ENCODE results near the gene ADD1.

The ADD1 gene

DNA sequence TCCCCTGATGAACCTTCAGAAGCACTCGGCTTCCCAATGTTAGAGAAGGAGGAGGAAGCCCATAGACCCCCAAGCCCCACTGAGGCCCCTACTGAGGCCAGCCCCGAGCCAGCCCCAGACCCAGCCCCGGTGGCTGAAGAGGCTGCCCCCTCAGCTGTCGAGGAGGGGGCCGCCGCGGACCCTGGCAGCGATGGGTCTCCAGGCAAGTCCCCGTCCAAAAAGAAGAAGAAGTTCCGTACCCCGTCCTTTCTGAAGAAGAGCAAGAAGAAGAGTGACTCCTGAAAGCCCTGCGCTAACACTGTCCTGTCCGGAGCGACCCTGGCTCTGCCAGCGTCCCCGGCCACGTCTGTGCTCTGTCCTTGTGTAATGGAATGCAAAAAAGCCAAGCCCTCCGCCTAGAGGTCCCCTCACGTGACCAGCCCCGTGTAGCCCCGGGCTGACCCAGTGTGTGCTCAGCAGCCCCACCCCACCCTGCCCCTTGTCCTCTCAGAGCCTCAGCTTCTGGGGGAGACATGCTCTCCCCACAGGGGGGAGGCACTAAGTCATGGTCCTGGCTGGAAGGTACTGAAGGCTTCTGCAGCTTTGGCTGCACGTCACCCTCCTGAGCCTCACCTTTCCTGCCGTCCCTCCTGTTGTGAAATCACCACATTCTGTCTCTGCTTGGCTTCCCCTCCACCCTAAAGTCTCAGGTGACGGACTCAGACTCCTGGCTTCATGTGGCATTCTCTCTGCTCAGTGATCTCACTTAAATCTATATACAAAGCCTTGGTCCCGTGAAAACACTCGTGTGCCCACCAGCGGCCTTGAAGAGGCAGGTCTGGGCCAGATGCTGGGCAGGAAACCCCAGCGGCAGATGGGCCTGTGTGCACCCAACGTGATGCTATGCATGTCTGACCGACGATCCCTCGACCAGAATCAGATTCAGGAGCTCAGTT lies 84.9 kb downstream of the ADD1 start:
- intact Hi-C loops (cut with DNase I) = loop anchor here (2.0 kb wide), 1 partner anchor 86 kb away; the partner anchor contains the start of gene ADD1
- DNase-seq = peak in 2 of 10 donors; percentile 58 to 68

DNA sequence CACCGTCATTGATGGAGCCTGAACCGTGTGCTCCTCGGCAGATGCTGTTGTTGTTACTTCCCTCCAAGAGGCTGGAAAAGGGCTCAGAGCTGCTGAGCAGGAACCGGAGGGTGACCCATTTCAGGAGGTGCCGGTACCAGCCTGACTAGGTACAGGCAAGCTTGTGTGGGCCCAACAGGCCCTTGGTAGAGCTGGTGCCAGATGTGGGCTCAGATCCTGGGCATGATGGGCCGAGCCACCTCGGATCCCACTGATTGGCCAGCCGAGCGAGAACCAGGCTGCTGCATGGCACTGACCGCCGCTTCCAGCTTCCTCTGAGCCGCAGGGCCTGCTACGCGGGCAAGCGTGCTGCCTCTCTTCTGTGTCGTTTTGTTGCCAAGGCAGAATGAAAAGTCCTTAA lies 85.8 kb downstream of the ADD1 start:
- intact Hi-C loops (cut with DNase I) = loop anchor here (2.0 kb wide), 1 partner anchor 87 kb away; the partner anchor contains the start of gene ADD1
- DNase-seq = peak in 3 of 10 donors; percentile 29 to 82 (median 75)

DNA sequence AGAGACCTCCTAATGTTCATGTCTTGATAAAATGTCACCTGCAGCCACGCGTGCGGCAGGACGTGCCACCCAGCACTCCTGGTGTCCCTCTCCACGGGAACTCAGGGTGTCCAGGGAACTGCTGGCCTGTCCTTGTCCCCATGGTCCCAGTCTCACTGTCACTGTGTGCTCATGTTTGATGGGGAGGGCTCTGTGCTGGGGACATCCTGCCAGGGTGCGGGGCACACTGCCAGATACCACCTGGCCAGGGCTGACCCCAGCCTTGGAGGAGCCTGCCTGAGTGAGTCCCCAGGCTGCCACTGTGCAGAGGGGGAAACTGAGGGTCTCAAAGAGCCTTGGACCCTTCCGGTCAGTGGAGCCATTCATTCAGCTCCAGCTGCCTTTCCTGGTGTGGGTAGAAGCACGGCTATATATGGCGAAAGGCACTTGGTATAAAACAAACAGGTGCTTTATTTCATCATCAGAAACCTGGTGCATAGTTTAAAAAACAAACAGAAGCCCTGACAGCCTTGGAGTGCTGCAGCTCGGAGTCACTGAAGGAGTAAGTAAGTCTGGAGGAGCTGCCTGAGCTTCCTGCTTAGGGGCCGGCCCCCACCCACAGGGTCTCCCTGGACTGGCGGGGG lies 86.6 kb downstream of the ADD1 start:
- intact Hi-C loops (cut with DNase I) = loop anchor here (10.0 kb wide), 1 partner anchor 165 kb away; no protein-coding TSS in a partner anchor
- peak in 3 of 10 donors; percentile 7 to 72 (median 67) for DNase-seq

DNA sequence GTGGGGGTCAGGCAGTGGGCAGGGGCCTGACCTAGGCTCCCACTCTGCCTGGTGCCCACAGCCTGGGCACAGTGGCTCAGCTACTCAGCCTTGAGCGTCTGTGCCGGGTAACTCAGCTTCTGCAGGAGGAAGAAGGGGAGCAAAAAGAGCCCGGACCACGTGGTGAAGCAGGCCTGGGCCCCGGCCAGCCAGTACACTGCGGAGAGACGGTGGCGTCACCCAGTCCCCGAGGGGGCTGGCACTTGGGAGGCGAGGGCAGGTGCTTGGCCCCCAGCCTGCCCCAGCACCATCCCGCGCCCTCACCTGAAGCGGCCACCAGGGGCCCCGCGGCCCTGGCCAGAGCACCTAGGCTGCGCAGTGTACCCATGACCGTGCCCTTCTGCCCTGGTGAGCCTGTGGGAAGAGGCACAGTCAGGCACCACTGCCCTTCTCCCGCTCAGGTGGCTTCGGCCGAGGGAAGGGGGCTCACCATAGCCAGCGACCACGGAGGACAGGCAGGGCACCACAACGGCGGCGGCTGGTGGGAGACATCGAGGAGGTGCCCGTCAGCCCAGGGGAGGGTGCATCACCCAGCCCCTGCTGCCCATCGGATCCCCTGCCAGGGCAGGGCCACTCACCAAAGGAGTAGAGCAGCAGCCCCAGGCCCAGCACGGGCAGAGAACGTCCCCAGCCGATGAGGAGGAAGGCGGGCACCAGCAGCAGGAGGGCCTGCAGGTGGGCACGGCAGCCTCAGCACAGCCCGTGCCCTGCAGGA lies 87.3 kb downstream of the ADD1 start:
- intact Hi-C loops (cut with DNase I) = loop anchor here (10.0 kb wide), 1 partner anchor 166 kb away; no protein-coding TSS in a partner anchor
- DNase-seq = peak; percentile 54 to 95 (median 70)

DNA sequence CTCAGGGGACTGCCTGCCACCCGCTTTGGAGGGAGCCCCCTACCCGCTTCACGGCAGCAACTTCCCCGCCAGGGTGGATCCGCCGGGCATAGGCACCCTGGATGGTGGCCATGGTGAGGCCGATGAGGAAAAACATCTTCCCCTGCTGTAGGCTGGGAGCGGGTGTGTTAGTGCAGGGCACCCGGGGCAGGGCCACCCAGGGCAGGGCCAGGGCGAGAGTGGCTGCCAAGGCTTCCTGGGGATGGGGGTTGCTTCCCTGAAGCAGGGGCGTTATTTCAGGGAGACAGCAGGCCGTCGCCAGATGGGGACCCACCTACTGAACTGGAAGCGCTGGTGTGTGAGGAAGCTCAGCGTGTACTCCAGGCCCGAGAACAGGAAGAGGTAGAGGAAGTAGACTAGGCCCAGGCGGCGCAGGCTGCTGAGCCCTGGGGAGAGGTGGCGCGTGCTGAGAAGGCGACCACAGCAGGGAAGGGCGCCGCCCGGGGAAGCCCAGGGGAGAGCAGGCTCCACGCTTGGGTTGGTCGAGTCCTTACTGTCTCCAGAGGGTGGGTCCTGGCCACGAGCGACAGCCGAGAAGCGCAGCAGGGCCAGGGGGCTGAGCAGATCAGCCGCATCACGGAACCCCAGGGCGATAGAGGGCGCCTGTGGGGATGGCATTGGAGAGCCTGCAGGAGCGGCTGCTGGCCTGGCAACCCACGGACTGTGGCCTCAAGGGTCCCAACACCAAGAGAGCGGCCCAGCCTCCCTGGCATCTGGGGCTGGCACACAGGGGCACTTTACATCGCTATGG lies 88.1 kb downstream of the ADD1 start:
- intact Hi-C loops (cut with DNase I) = loop anchor here (10.0 kb wide), 1 partner anchor 167 kb away; no protein-coding TSS in a partner anchor
- DNase-seq = peak in 4 of 10 donors; percentile 26 to 91 (median 72)

DNA sequence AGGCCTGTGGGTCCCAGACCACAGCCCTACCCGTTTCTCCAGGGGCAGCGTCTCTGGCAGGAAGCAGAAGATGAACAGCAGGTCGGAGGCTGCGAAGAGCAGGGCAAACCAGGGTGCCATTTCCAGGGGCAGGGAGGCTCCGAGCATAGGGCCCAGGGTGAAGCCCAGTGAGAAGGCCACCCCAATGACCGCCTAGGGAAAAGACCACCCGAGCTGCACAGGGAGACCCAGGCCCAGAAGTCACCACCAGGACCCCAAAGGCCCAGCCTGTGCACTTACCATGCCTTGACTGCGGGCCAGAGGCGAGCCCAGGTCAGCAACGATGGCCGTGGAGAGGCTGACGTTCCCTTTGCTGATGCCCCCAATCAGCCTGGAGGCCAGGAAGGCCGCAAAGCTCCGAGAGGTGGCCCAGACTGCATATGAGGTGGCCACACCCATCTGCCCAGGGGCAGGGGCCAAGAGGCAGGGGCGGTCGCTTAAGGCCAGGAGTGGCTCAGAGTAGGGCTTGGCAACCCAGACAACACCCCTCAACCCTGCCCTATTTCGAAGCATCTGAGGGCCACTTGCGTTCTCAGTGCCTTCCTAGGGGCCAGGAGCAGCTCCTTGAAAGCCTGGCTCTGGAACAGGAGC lies 88.8 kb downstream of the ADD1 start:
- intact Hi-C loops (cut with DNase I) = loop anchor here (10.0 kb wide), 1 partner anchor 168 kb away; no protein-coding TSS in a partner anchor
- DNase-seq = peak in 4 of 10 donors; percentile 14 to 76 (median 68)

DNA sequence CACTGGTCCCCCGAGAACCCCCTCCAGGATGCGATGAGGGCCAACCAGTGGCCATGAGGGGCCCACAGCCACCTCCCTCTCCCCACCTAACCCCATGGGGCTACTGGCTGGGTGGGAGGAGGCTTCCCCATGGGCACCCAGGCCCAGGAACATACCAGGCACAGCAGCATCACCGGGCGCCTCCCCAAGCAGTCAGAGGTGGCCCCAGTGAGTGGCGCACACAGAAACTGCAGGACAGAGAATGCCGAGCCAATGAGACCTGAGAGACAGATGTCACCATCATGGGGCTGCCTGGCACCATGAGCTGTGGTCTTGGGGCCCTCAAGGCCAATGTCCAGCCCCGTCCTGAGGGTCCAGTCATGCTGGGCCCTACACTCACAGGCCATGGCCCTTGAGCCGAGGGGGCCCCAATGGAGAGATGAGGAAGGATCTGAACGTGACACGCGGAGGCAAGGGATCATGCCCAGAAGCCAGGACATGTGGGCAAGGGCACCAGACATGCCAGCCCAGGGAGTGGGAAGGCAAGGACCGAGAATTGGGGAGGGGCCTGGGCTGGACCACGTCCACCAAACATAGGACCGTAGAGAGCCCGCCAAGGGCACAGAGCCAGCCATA lies 89.4 kb downstream of the ADD1 start:
- peak in 2 of 10 donors; percentile 74 to 79 for DNase-seq
- intact Hi-C loops (cut with DNase I) = loop anchor here (10.0 kb wide), 1 partner anchor 168 kb away; no protein-coding TSS in a partner anchor

DNA sequence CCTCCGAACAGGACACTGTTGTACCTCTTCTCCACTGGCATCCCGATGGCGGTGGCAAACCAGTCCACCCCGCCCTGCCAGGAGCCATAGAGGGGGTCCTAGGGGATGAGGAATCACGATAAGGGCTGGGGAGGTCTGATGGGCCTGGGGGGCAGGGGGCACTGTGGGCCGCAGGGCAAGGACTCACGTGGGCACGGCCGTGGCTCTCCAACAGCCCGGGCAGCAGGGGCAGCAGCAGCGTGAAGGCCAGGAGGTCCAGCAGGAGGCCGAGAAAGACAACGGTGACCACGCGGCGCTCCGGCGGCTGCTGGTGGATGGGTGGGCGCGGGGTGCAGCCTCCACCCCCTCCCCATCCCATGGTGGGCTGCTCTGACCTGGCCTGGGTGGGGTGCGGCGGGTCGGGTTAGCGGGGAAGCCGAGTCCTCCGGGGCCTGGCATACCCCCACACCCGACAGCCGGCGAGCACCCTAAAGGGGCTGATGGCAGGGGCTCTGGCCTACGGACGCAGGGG lies 90.0 kb downstream of the ADD1 start:
- DNase-seq = peak in 3 of 10 donors; percentile 69 to 78 (median 70)
- intact Hi-C loops (cut with DNase I) = loop anchor here (10.0 kb wide), 1 partner anchor 169 kb away; no protein-coding TSS in a partner anchor

DNA sequence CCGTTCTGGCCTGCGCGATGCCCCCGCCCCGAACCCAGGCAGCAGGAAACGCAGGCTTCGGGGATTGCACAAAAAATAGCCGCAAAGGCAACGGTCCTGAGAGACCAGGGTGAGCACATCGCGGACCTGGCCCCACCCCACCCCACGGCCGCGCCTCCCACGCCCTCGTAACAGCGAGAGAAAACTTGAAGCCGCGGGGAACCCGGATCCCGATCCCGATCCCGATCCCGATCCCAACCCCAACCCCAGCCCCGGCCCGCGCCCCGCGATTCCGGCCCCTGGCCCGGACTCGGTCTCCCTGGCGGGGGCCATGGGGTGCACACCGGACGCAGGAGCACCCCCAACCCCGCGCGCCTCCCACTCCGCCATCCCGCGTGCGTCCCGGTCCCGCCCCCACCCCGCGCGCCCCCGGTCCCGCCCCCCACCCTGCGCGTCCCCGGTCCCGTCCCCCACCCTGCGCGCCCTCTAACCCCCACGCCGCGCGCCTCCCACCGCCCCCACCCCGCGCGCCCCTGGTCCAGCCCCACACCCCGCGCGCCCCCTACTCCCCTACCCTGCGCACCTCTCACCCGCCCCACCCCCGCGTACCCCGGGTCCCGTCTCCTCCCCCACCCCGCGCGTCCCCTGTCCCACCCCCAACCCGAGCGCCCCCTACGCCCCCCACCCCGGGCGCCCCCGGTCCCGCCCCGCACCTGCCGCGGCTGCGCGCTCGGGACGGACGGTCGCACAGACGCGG lies 90.6 kb downstream of the ADD1 start:
- DNase-seq = peak in 3 of 10 donors; percentile 74 to 85 (median 80)
- intact Hi-C loops (cut with DNase I) = loop anchor here (10.0 kb wide), 1 partner anchor 169 kb away; no protein-coding TSS in a partner anchor

DNA sequence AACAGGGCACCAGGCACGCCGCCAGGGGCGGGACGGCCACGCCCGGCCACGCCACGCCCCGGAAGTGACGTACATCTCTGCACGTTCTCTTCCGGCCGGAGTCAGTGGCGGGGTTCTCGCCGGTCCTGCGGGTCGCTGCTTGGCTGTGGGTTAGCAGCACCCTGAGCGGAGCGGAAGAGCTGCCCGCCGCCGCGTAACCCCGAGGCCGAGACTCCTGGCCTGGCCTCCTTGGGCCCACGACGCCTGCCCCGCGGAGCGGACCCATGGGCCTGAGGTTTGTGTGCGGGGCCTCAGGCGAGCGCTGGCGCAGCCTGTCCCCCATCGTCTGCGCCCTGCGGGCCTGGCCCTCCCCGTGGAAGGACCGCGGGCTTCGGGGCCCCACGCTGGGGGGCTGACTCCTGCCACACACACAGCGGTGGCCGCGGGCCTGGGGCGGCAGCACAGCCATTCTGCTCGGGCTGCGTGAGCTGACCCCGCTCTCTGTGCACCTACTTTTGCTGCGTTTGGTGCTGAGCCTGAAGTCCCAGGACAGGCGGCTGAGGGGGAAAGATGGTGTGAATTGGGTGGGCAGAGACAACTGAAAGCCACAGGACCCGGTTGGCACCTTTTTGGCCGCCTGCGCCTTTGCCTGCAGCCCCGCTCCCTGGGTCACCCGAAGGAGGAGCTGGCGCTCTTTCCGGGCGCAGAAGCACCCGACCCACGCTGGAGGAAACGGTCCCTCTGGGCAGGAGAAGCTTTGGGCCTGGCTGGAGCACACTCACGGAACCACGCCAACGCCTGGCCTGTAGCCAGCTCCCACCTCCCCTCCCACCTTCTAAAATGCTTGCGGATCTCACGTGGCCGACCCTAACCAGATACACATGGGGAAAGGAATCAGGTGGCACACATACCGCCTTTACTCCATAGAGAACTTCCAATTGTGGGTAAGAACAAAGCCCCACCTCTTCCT lies 91.4 kb downstream of the ADD1 start:
- intact Hi-C loops (cut with DNase I) = loop anchor here (10.0 kb wide), 1 partner anchor 170 kb away; no protein-coding TSS in a partner anchor
- DNase-seq = peak; percentile 81 to 98 (median 90)

DNA sequence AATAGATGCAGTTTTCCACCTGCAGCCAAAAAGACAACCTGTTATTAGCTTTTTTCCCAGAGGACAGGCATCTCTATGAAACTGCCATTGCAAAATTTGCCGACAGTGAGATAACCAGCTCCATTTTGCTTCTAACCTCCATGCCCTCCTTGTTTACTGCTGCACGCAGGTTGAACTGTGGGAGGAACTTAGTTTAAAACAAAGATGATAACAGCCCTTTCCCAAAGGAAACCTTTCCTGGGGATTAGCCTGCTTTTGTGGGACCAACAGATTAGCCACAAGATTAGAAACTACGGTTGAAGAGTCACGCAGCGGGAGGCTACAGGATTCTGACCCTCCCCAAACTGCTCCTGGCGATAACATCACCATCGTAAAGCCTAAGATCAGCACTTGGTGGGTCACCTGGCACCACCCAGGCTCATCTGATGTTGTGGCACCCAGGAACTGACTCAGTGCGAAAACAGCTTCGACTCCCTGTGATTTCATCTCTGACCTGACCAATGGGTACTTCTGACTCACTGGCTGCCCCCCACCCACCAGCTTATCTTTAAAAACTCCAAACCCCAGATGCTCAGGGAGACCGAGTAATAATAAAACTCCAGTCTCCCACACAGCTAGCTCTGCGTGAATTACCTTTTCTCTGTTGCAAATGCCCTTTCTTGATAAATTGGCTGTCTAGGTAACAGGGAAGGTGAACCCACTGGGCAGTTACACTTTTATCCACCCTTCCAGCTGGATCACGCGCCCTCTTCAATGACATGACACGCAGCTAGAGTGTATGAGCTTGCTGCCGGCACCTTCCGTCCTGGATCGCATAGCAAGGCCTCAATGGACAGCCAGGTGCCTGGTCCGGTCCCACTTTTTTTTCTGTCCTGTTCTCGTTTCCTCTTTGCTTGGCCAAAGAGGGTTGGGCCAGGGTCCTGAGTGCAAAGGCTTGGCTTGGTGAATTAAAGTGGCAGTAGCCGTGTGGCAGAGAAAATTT lies 92.4 kb downstream of the ADD1 start:
- intact Hi-C loops (cut with DNase I) = loop anchor here (10.0 kb wide), 1 partner anchor 171 kb away; no protein-coding TSS in a partner anchor
- DNase-seq = peak in 3 of 10 donors; percentile 15 to 60 (median 57)

DNA sequence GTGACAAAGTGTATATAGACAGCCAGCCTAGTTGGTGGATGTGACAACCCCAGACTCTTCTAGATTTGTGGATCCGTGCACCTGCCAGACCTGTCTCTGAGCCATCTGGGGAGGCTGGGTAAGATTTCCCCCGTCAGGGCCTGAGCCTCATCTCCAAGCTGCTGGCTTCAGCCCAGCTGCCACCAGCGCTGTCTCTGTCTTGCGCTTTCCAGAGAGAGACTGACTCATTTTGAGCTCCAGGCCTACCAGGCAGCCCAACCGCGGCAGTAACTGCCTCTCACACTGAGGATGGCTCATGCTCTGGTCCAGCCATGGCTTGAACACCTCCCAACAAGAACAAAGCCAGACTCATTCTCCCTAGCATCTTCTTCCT lies 93.1 kb downstream of the ADD1 start:
- intact Hi-C loops (cut with DNase I) = loop anchor here (10.0 kb wide), 1 partner anchor 172 kb away; no protein-coding TSS in a partner anchor
- DNase-seq = peak in 6 of 10 donors; percentile 45 to 95 (median 80)

DNA sequence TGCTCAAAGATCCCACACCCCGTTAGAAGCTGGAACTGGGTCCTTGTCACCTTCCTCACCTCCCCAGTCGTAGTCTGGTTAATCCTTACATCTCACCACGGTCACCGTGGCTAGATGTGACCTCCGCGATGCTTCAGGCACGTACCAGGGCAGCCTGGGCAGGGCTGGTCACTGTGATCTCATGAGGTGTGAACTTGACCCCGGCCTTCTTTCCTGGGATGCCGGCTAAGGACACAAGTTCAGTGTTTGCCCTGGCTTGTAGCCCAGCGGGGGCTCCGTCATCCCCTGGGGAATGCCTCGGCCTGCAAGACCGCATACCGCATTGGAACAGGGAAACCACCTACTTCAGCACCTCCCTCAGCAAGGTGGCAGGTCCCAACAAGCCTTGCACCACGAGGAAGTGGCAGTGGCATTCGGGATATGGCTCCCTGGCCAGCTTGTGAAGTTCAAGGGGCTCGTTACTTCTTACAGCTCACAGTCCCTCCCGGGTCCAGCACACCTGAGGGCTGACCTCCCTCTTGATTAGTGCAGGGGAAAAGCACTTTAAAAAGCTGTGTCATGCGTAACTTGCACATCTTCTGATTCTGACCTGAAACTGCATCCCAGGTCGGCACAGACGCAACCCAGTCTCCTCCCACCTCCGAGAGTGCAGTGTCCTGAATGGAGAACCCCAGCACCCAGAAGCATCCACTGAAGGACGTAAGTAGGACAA lies 93.7 kb downstream of the ADD1 start:
- peak in 3 of 10 donors; percentile 62 to 73 (median 66) for DNase-seq
- intact Hi-C loops (cut with DNase I) = loop anchor here (10.0 kb wide), 1 partner anchor 173 kb away; no protein-coding TSS in a partner anchor

DNA sequence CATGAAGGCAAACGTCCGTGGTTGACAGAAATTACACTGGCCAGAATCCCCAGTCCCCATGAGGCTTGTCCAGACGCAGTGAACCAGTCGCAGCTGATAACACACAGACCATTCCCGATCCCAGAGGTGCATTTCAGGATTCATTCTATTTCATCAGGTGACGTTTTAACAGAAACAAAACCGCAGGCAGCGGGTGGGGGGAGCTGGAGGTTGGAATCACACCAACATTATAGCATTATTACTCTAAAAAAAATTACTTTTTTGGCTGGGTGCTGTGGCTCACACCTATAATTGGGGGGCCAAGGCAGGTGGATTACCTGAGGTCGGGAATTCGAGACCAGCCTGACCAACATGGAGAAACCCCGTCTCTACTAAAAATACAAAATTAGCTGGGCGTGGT lies 94.3 kb downstream of the ADD1 start:
- intact Hi-C loops (cut with DNase I) = loop anchor here (10.0 kb wide), 1 partner anchor 173 kb away; no protein-coding TSS in a partner anchor
- peak in 3 of 10 donors; percentile 34 to 45 (median 37) for DNase-seq

All from posterior cingulate gyrus (tissue), 11 donors.